SKM-1 treated with dmso at 0.1 percent for 144 hours (cell line): ENCODE measurements around the gene UTRN.
A peak's percentile ranks its signal among the peaks of the same experiment; 100 is the strongest.

Source experiments
- DNase-seq: peaks from one replicate; lab custom pipeline; 2025; ENCODE audit not compliant: unreplicated experiment; lab: John Stamatoyannopoulos, UW

Gene UTRN

DNA sequence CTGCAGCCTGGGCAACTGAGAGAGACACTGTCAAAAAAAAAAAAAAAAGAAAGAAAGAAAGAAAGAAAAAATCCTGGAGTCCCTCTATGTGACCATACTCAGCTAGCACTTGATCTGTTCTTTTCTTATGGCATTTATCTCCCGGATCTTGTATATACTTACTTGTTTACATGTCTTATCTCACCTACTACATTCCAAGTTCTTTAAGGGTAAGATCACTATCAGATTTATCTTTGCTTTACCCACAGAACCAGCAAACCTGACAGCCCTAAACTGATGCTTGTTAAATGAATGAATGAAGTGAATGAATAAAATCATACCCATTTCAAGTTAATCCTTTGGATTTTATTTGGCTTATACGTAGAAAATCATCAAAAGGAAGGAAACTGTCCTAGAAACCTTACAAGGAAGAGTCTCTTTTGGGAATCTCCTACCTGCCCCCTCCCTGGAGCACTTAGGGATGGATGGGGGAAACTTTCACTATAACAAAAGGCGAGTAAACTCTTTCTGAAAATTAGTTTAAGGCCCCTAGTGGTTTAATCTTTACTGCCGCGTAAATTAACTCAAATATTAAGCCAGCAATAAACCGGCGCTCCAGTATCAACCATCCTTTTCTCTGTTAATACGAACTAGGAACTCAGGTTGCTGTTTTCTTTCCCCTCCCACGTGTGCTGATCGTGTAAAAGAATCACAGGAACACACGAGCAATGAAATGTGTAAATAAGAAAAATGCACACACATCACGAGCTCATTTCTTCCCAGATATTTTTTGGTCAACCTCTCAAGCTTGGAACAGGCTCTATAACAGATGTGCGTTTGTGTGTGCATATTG, 1.3 kb upstream of the UTRN start:
- no peak for DNase-seq

DNA sequence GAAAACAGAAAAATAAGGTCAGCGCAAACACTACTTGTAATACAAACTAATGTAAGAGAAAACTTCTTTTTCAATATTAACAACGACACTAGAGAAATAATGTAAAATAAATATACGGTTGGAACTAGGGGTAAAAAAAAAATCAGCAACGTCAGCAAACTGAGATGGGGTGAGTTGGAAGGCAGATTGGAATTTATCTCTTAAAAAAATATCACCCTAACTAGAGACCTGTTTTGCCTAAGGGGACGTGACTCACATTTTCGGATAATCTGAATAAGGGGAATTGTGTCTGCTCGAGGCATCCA, 705 bp upstream of the UTRN start:
- DNase-seq, result no peak

DNA sequence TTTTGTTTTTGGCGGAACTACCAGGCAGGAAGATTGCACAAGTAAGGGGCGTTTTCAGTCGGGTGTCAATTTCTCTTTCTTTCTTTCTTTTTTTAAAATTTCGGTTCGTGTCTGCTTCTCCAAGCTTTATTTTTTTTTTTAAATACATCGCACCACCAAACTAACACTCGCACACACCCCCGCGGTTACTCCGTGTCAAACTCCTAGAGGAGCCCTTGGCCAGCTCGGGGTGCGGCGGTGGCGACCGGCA, 338 bp downstream of the UTRN start:
- no peak for DNase-seq

DNA sequence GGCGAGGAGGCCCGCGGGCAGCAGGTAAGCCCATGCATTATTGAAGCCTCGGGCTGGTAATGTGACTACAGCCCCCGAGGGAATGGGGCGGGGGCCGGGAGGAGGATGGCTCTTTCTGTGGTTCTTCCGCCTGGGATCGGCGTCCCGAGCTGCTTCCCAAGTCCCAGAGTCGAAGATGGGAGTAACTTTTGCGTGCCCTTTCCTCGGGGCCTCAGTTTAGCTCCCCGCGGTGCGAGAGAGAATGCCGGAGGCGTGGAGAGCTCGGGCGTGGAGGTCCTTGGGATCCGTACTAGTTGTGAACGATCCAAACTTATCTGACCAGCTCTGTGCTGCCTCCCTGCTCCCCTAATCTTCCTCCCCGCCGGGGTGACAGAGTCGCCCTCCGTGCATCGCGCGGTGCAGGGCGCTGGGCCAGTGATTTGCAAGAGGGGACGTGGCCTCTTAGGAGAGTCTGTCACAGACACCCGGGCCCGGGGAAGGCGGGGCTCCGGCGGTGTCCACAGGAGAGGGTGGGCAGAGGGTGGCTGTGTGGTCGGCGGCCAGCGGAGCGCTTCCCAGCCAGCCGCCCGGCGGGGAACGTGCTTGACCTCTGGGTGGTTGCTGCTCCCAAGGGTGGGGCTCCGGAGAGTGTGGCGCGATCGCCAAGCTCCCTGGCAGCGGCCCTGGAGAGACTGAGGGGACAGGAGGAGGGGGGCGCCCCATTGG, 815 bp downstream of the UTRN start:
- DNase-seq, result peak; percentile 23

DNA sequence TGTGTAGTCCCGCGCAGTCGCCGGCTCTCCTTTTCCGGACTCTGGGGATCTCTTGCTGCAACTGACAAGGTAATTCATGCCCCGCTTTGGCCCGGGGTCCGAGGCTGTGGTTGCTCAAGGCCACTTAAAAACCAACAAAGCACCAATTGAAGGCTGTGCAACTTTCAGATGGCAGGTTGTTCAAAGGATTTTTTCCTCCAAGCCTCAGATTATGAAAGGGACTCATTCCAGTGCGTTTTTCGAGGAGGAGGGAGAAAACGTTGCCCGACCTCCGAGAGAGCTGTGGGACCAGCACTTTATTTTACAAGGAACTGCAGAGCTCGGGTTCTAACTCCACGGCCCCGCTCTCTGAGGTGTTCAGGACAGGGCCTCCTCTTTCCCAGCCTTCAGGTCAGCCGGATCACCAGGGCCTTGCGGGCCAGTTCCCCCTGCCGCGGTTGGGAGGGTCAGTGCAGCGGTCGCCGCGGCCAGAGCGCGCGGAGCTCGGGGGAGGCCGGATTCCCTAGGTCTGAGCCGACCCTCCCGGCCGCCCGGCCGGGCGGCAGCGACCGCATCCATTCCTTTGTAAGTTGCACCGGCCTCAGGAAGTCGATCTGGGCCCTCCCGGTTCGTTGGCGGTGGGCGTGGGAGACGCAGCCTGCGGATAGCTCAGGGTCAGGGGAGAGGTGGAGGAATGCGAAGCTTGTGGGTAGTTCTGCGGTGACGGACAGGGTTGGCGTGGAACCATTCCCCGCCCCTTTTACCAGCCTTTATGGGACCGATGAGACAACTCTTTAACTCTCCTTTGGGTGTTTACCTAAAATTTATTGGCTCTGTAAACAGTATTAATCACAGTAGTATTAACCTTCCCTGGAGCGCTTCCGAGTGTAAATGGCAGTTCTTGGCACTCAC, 1.6 kb downstream of the UTRN start:
- DNase-seq, result no peak

DNA sequence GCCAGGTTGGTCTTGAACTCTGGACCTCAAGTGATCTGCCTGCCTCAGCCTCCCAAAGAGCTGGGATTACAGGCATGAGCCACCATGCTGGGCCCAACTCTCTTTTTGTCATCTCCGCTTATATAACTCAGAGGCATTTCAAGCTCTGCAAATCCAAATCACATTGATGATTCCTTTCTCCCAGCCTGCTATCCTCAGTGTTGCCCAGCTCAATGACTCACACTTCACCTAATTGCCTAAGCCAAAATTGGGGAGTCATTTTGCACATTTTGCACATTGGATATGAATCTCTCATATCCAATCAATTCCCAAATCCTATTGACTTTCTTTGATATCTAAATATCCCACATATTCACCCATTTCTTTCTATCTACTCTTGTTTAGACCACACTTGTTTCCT, 3.9 kb downstream of the UTRN start:
- no peak for DNase-seq

DNA sequence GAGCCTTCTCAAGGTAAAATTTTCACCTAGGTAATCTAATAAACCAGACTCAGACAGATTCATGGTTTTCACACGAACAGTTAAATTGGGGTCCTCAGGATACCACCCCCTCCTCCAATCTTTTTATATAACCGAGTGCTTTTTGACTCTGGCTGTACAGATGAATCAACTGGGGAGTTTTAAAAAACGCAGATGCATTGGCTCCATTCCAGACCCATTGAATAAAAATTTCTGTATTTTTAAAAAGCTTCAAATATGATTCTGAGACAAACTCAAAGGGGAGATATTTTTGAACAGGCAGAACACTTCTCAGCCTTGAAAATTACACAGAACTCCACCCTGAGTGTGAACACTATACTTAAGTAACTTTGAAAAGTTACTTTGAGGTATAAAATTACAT, 7.2 kb downstream of the UTRN start:
- DNase-seq, result no peak

DNA sequence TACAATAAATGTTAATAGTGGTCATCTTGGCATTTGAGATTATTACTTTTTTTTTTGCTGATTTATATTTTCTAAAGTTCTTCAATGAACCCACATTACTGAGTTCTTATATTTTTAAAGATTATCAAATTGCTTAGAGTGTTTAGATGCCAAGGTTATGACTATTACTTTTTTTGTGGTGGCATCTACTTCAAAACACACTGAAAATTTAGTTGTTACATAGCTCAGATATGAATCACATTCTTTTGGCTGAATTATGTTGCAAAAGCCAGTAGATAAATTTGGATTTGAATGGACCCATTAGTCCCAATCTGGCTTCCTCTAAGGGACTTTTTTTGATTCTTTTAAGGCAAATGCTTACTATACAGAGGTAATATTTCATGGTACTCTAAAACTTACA, 8.9 kb downstream of the UTRN start:
- no peak for DNase-seq

DNA sequence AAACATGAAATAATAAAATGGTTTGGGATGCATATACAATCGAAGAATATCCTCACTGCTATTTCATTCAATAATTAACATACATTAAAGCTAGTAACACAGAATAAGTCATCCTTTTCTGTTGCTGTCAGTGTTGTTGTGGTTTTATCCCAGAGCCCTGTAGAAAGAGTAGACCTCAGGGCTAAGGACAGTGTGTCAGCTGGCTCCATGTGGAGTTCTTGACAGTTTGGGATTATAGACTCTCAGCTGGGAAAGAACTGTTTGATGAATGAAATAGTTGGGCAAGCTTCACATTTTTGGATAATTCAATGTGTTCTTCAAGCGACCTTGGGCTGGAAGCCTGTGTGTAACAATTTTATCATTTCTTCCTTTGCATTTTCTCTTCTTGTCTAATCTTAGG, 10.1 kb downstream of the UTRN start:
- no peak for DNase-seq

DNA sequence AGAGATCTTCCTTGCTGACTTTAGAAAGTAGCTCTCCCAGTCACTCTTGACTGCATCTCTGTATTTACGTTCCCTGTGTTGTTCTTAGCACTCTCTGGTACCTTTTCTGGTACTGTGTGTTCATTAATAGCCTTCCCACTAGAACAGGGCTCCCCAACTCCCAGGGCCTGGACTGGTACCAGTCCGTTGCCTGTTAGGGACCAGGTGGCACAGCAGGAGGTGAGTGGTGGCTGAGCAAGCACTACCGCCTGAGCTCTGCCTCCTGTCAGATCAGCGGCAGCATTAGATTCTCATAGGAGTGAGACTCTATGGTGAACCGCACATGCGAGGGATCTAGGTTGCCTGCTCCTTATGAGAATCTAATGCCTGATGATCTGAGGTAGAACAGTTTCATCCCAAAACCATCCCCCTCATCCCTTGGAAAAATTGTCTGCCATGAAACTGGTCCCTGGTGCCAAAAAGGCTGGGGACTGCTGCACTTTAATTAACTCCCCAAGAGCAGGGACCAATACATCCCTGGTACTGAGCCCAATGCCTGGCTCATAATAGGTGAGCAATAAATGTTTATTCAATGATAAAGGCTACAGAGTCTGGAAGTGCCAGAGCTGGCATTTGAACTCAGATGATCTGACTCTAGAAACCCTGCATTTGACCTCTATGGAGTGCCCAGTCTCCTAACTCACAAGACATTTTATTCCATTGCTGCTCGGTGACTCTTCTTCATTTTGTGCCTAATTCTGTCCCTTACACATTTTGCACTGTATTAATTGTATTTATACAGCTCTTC, 11.0 kb downstream of the UTRN start:
- no peak for DNase-seq

DNA sequence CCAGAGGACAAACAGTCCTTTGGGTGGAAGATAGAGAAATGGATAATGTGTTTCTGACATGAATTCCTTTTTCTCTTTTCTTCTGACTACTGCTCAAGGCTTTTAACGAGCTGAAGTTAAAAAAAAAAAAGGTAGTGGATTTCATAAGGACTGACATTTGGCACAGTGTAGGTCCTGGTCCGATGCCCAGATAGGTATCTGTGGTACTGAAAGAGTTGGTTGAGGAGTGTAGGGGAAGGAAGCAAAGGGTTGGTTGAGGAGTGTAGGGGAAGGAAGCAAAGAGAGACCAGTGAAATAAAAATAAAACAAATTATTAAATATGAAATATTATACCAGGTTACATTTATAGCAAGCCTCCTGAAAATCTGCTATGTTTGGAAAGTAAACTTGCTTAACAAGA, 11.8 kb downstream of the UTRN start:
- DNase-seq, result no peak

DNA sequence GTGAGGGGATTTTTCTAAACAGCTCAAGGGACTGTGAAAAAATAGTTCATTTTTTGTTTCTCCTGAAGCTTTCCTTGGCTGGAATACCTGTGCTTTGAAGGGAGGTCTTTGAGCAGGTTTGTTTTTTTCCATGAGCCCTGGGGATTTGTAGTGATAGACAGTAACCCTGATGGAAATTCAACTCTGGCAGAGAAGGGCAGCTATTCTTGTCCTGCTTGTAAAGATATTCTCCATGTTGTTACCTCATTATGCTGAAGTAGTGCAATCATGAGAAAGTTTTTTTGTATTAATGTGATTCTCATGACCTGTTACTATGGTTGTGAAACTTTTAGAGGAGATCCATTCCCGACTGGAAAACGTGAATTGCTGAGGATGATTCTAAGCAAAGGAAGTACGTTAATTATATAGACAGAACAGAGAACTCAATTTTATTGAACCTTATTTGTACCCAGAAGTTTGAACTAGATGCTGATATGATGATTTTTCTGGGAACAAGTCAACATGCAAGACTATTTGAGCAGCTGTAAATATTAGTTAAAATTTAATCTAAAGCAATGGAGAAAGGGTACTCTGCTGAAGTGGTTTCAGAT, 12.5 kb downstream of the UTRN start:
- no peak for DNase-seq

DNA sequence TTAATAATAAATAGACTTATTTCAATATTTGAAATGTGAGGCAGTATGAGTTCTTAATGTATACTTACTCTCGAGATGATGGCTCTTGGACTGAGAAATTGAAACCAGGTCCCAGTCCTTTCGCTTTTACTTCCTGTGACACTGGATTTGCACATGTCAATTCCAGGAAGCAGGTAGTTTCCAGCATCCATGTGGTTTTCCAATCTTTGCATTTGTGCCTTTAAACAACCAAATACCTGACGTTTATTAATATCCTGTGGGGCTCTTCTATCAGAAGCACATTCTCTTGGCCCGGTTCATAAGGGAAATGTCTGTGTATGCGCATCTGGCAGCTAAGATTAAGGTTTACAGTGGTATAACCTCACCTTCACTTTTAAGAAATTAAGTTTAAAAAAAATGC, 13.1 kb downstream of the UTRN start:
- DNase-seq, result no peak

DNA sequence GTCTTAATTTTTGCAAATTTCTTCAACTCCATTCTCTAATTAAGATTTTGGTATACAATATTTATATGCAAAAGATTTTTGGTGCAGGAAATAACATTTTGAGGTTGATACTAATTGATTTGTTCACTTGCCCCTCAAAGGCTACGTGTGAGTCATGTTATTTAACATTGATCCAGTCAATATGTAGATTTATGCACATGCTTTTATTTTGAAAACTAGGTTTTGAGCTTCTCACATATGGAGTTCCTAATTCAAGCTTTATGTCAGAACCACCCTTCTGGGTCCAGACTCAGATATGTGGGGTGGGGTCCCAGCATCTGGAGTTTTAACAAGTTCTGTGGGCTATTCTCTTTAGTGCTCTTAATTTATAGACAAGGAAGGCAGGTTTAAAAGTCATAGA, 13.8 kb downstream of the UTRN start:
- DNase-seq, result no peak

DNA sequence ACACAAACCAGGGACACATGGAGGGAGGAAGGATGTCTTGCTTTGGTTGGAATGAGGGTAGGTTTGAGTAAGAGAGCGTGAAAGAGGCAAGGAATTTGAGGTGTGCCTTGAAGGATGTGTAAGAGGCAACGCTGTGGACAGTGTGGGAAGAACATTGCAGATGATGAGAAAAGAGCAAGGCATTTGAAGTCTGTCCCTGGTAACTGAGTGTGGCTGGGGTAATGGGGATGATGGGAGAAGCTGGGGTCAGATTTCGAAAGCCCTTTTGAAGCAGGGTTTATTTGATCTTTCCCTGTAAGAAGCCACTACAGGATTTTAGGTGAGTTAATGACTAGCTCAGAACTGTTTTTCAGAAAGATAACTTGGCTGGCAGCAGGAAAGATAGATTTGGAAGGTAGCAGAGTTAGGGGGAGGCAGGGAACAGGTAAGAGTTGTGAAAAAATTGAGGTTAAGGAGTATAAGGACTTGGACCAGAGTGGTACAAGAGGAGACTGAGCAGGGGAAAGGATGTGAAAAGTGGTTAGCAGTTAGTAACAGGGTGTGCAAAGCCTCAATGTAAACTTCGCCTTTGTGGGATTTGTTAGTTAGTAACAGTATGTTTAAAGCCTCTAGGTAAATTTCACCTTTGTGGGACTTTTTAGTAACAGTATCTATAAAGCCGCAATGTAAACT, 17.7 kb downstream of the UTRN start:
- no peak for DNase-seq

DNA sequence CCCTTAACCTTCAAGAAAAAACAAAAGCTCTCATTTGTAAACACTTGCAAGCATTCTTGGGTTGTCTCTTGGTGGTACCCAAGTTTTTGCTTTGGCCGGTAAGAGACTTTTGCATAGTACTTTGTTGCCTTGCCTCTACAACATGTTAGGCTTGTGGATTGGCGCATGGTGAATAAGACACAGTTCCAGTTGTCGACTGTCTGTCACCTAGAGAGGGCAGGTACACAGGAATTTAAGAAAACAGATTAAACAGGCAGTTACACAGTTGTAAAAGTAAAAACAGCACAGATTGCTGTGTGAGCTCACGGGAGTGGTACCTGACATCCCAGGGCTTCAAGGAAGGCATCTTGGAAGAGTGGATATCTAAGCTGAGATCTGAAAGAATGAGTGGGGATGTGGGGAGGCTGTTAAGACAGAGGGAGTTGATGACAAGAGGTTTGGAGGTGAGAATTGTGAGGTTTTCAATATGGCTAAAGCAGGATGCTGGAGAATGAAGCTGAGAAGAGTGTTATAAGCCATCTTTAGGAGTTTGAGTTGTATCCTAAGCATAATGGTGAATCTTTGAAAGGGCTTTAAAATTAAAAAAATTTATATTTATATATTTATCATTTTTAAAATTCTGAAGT, 19.2 kb downstream of the UTRN start:
- no peak for DNase-seq

DNA sequence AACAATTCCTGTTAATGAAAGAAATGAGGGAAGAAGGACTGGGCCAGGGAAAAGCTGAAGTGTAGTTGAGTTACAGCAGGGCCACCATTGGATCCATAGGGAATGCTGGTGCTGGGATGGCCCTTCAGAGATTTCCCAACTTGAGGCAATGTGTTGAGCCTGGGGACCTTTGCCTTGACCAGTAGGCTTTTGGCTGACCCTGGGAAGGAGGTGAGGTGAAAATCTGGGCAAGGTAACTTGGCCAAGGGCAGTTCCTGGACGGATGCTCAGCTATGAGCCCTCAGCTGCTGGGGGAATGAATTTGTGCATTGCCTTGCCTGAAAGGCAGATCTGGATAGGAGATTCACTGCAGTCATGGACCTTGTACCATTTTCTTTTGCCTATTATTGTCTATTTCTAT, 20.4 kb downstream of the UTRN start:
- no peak for DNase-seq

DNA sequence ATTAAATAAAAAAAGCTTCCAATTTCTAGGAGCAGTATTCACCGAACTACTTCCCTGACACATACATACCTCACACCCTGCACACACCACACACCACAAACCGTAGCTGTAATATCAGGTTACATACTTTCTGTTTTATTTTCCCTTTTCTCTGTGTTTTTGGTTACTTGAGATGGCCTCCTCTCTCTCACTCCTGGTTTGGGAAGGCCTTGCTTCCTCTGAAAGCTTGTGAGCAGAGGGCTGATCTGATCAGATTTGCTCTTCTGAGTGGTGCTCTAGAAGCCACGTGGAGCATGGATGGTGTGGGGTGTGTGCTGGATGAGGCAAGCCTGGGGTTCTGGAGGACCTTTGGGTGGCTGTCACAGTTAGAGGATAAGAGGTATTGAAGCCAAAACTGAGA, 20.9 kb downstream of the UTRN start:
- DNase-seq, result no peak

DNA sequence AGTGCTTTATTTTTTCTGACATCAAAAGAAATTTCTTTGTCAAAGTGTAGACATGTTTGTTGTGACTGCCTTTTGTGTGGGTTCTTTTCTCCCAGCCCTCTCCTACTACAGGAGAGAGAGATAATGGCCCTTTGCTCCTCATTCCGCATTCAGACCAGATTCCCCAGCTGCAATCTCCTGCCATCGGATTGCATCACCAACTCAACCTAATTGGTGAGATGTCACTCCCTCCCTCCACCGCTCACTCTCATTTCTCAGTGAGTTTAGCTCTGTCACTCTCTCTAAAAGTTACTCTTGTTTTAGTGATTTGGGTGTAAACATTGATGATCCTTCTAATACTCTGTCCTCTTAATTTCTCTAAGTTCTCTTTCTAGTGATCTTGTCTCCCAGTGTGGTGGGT, 22.7 kb downstream of the UTRN start:
- DNase-seq, result no peak

DNA sequence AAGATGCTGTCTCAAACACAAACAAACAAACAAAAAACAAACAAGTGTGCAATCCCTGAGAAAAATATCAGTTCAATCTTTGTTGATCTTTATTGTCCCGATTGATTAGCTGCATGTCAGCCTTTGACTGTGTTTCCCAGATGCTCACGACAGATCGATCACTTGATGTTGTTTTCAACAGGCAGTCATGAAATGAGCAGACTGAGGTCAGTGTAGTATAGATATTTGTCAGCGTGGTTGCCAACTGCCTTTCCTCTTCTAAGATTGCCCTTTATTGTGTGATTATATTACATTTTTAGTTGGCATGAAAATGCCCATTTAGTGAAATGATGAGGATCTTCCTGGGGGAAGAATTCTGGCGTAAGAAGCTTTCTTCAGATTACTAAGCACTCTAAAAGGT, 25.6 kb downstream of the UTRN start:
- DNase-seq, result no peak
